Upper lobe of left lung (tissue), 6 donors: ENCODE results near the gene ANK3. TPM values are rescaled to one million over a fixed set of nuclear protein-coding genes. Genes with fewer than 3 reads are reported as not detected.
A peak's percentile ranks its signal among the peaks of the same experiment; 100 is the strongest.

Experiments used
- ATAC-seq, 2 donors: fragments of 200-7000 bp; cut with Tn5 transposase; one replicate each; pipeline ENCODE4 v1.9.1; 2022; ENCODE audit warnings: mild to moderate bottlenecking in 2 of 2, moderate library complexity in 2 of 2; ENCODE audit not compliant: low FRiP score in 2 of 2
- DNase-seq, 2 donors: peaks; one replicate each; pipeline ENCODE4 v3.0.0-alpha.2; 2019 to 2020
- H3K27ac ChIP-seq, 4 donors: fragments of 200-600 bp; sonication (generic); one replicate each; pipeline ENCODE4 v1.5.1; 2016 to 2019
- H3K27me3 ChIP-seq, 4 donors: fragments of 200-600 bp; sonication (generic); one replicate each; pipeline ENCODE4 v1.5.1; 2017 to 2019
- H3K36me3 ChIP-seq, 4 donors: fragments of 200-600 bp; sonication (generic); one replicate each; pipeline ENCODE4 v1.5.1; 2016 to 2019
- H3K4me1 ChIP-seq, 4 donors: fragments of 200-600 bp; sonication (generic); one replicate each; pipeline ENCODE4 v1.5.1; 2018 to 2019
- H3K4me3 ChIP-seq, 4 donors: fragments of 200-600 bp; sonication (generic); one replicate each; pipeline ENCODE4 v1.5.1; 2017 to 2019; ENCODE audit warnings: mild to moderate bottlenecking in 2 of 4, moderate library complexity in 1 of 4
- H3K9me3 ChIP-seq, 4 donors: fragments of 200-600 bp; sonication (generic); one replicate each; pipeline ENCODE4 v1.5.1; 2018 to 2019
- EP300 ChIP-seq, 4 donors: sonication (generic); formaldehyde crosslinking; IDR thresholded peaks; one replicate each; pipeline ENCODE4 v1.5.1; 2017; ENCODE audit warnings: antibody characterized with exemption in 4 of 4, control low read depth in 2 of 4
- POLR2A ChIP-seq, 4 donors: fragments of 450-650 bp; IDR thresholded peaks; one replicate each; pipeline ENCODE4 v1.5.1; 2016 to 2017; ENCODE audit warnings: antibody characterized with exemption in 4 of 4, mild to moderate bottlenecking in 2 of 4
- POLR2AphosphoS5 ChIP-seq, 2 donors: sonication (generic); formaldehyde crosslinking; IDR thresholded peaks; one replicate each; pipeline ENCODE4 v1.5.1; 2017; ENCODE audit warnings: antibody characterized with exemption in 2 of 2
- WGBS, 2 donors: methylation state at CpG; one replicate each; pipeline ENCODE4 v1.1.5; 2017 to 2018; 5-methylcytosine and 5-hydroxymethylcytosine counted together
- total RNA-seq, 6 donors: library from RNA; depleted of rRNA in 4 of 6; stranded (reverse); fragments of >200 nt in 4 of 6; gene quantifications; one replicate each; pipeline versions ENCODE4 v1.1.0 to v1.2.1, GENCODE V29; 2016 to 2021
- TF ChIP-seq, protein P1 (sequence below), 6 experiments: fragments of 450-650 bp in 4 of 6; fragments of 200-600 bp in 2 of 6; sonication (generic) in 2 of 6; IDR thresholded peaks; one replicate each; pipeline ENCODE4 v1.5.1; 2016 to 2019; ENCODE audit warnings: antibody characterized with exemption in 6 of 6
- donor health status: DM: no; HTN: no; CAD: no; lungs with moderate emphysema.
- donor health status: DM: no; HTN: yes; CAD: no; lungs with severe emphysema.

The ANK3 gene
- total RNA-seq, 6 donors from 2014 or later = 43.9 to 193 (median 98.5) TPM

- ATAC-seq (no peak), DNase-seq (no peak)
- H3K4me1 ChIP-seq = no peaks in the 10 kb centered on the region
- no peak overlapping the region for H3K27ac ChIP-seq
- TF ChIP-seq POLR2AphosphoS5 (IDR thresholded peaks at IDR 0.05) (no peak), EP300 (IDR thresholded peaks at IDR 0.05) (no peak), POLR2A (IDR thresholded peaks at IDR 0.05) (no peak)
- TF ChIP-seq, protein P1, sequence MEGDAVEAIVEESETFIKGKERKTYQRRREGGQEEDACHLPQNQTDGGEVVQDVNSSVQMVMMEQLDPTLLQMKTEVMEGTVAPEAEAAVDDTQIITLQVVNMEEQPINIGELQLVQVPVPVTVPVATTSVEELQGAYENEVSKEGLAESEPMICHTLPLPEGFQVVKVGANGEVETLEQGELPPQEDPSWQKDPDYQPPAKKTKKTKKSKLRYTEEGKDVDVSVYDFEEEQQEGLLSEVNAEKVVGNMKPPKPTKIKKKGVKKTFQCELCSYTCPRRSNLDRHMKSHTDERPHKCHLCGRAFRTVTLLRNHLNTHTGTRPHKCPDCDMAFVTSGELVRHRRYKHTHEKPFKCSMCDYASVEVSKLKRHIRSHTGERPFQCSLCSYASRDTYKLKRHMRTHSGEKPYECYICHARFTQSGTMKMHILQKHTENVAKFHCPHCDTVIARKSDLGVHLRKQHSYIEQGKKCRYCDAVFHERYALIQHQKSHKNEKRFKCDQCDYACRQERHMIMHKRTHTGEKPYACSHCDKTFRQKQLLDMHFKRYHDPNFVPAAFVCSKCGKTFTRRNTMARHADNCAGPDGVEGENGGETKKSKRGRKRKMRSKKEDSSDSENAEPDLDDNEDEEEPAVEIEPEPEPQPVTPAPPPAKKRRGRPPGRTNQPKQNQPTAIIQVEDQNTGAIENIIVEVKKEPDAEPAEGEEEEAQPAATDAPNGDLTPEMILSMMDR (IDR thresholded peaks at IDR 0.05) = no peak
- no peaks in the 10 kb centered on the region for H3K36me3 ChIP-seq
- WGBS, 2 donors = 97 to 100% methylated on average over 1 of the region's 1 CpG
- H3K4me3 ChIP-seq = no peak overlapping the region
- no peaks in the 10 kb centered on the region for H3K9me3 ChIP-seq
- no peaks in the 10 kb centered on the region for H3K27me3 ChIP-seq
Observed at GRCh38 chr10:60427148-60427547, 37.5 kb upstream of the ANK3 start.

GRCh38 chr10:60426425-60426824 lies 36.8 kb upstream of the ANK3 start:
- Histone ChIP-seq H3K27ac (no peak overlapping the region), H3K36me3 (no peaks in the 10 kb centered on the region), H3K9me3 (no peaks in the 10 kb centered on the region), H3K4me1 (peaks cover 0 to 1% (median 0%) of the 10 kb centered on the region in 4 donors), H3K4me3 (no peak overlapping the region), H3K27me3 (no peaks in the 10 kb centered on the region)
- DNase-seq (no peak), ATAC-seq (peak in 1 of 2 donors; percentile 61)
- 86 to 87% methylated on average over 2 of the region's 2 CpGs for WGBS, 2 donors
- TF ChIP-seq POLR2A (IDR thresholded peaks at IDR 0.05) (no peak), EP300 (IDR thresholded peaks at IDR 0.05) (no peak), POLR2AphosphoS5 (IDR thresholded peaks at IDR 0.05) (no peak)
- TF ChIP-seq, protein P1 (IDR thresholded peaks at IDR 0.05) = no peak

DNA sequence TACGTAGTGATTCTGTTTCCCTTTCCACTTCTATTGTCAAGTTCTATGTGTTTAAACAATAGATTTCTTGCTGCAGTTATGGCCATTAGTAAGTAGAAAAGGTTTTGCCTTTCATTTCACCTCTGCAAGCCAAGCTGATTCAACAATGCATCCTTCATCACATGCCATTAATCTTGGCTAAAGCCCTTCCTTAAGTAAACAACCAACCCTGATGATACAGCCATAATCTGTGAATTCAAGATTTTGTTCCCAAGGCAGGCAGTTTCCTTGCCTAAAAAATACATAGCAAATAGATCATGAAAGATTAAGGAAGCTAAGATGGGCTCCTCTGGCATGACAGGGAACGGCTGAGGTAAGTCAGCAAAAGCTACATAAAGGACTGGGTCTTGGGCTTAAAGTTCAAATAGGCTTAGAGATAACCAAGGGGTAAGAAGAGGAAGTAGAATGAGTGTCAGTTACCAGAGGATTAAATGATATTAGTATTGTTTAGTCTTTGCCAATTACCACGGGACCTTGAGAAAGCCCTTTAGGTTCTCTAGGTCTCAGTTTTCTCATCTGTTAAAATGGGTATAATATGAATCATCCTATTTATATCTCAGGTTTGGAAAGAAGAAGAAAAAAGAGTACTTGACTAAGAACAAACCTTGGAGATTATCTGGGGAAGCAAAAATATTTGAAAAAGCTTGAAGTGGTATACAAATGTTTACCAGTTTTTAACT lies 35.9 kb upstream of the ANK3 start:
- WGBS, 2 donors = 78 to 84% methylated on average over 3 of the region's 3 CpGs
- no peaks in the 10 kb centered on the region for H3K27me3 ChIP-seq
- H3K27ac ChIP-seq = no peak overlapping the region
- H3K9me3 ChIP-seq = no peaks in the 10 kb centered on the region
- no peak overlapping the region for H3K4me3 ChIP-seq
- ATAC-seq (no peak), DNase-seq (no peak)
- H3K36me3 ChIP-seq = no peaks in the 10 kb centered on the region
- H3K4me1 ChIP-seq = peaks cover 0 to 6% (median 2%) of the 10 kb centered on the region in 4 donors
- TF ChIP-seq POLR2AphosphoS5 (IDR thresholded peaks at IDR 0.05) (no peak), EP300 (IDR thresholded peaks at IDR 0.05) (no peak), POLR2A (IDR thresholded peaks at IDR 0.05) (no peak)
- TF ChIP-seq, protein P1 (IDR thresholded peaks at IDR 0.05) = no peak

- DNase-seq (no peak), ATAC-seq (no peak)
- H3K4me1 ChIP-seq = peaks cover 0 to 6% (median 2%) of the 10 kb centered on the region in 4 donors
- H3K27ac ChIP-seq = no peak overlapping the region
- H3K4me3 ChIP-seq = no peak overlapping the region
- TF ChIP-seq, protein P1 (IDR thresholded peaks at IDR 0.05) = no peak
- no peak for TF ChIP-seq EP300 (IDR thresholded peaks at IDR 0.05)
- TF ChIP-seq POLR2AphosphoS5 (IDR thresholded peaks at IDR 0.05) = no peak
- TF ChIP-seq POLR2A (IDR thresholded peaks at IDR 0.05) = no peak
- no peaks in the 10 kb centered on the region for H3K36me3 ChIP-seq
- H3K9me3 ChIP-seq = no peaks in the 10 kb centered on the region
- 69% methylated on average over 4 of the region's 4 CpGs for WGBS, 2 donors
- H3K27me3 ChIP-seq = no peaks in the 10 kb centered on the region
Observed at GRCh38 chr10:60424971-60425370, 35.3 kb upstream of the ANK3 start.

DNA sequence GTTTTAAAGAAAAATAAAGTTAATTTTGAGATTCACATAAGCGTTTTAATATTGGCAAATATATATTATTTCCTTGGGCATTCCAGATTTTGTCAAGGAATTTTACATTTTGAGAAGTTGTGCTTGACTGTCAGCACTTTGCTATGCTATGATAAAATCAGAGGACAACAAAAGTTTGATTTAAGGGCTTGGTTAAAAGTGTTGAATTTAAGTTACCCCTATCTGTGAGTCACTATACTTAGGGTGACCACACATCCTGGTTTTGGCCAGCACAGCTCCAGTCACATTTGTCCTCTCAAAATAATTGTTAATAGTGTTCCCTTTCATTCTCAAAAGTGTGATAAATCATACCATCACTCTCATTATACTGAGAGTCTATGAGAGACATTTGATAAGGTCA lies 34.2 kb upstream of the ANK3 start:
- TF ChIP-seq POLR2AphosphoS5 (IDR thresholded peaks at IDR 0.05) (no peak), EP300 (IDR thresholded peaks at IDR 0.05) (no peak), POLR2A (IDR thresholded peaks at IDR 0.05) (no peak)
- TF ChIP-seq, protein P1 (IDR thresholded peaks at IDR 0.05) = no peak
- DNase-seq (no peak), ATAC-seq (no peak)
- 92 to 94% methylated on average over 1 of the region's 1 CpG for WGBS, 2 donors
- Histone ChIP-seq H3K36me3 (no peaks in the 10 kb centered on the region), H3K4me3 (no peak overlapping the region), H3K9me3 (no peaks in the 10 kb centered on the region), H3K27me3 (no peaks in the 10 kb centered on the region), H3K4me1 (peaks cover 0 to 6% (median 2%) of the 10 kb centered on the region in 4 donors), H3K27ac (no peak overlapping the region)
